RWPE1 (cell line): ENCODE measurements around the gene FMO5.
"Not testable (repeated sequence)": the region's sequence is repeated elsewhere in the genome, so short reads cannot be mapped to it uniquely, and the experiment has no call there.

Experiments used
- CTCF ChIA-PET: fragments of 350-600 bp; sonication (Branson Sonifier 250); formaldehyde crosslinking; extraction: SDS; loops from one replicate; lab custom pipeline; 2021; lab: Yijun Ruan, JAX
- POLR2A ChIA-PET: fragments of 400-600 bp; formaldehyde crosslinking; extraction: SDS; loops from one replicate; lab custom pipeline; 2020; ENCODE audit warnings: antibody characterized with exemption; ENCODE audit not compliant: low non-redundant PET; lab: Yijun Ruan, JAX
- DNase-seq: peaks from one replicate; pipeline ENCODE4 v3.0.0; 2012; ENCODE audit warnings: low spot score
- H3K27ac ChIP-seq: fragments of 450-650 bp; 2 replicates; pipeline ENCODE4 v1.5.1; 2017
- TF ChIP-seq, protein P1 (sequence below): fragments of 450-650 bp; conservative IDR thresholded peaks from 2 replicates; pipeline ENCODE4 v1.5.1; 2017; ENCODE audit warnings: low read depth, mild to moderate bottlenecking

The FMO5 gene

DNA sequence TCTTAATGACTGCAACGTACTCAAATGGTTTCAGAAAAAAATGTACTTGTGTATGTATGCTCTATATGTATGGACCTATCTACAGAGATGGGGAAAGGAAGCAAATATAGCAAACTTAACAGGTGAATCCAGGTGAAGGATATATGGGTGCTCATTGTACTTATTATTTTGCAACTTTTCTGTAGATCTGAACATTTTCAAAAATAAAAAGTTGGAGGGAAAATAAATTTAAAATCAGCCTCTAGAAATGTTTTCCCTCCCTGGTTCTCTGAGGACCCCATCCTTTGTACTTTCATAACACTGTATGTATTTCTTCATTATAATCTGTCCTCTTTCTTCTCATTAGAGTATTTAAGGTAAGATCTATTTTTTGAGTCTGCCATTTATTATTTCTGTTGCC, 17.9 kb downstream of the FMO5 start:
- no peak for DNase-seq
- H3K27ac ChIP-seq = no peak overlapping the region
- TF ChIP-seq, protein P1, sequence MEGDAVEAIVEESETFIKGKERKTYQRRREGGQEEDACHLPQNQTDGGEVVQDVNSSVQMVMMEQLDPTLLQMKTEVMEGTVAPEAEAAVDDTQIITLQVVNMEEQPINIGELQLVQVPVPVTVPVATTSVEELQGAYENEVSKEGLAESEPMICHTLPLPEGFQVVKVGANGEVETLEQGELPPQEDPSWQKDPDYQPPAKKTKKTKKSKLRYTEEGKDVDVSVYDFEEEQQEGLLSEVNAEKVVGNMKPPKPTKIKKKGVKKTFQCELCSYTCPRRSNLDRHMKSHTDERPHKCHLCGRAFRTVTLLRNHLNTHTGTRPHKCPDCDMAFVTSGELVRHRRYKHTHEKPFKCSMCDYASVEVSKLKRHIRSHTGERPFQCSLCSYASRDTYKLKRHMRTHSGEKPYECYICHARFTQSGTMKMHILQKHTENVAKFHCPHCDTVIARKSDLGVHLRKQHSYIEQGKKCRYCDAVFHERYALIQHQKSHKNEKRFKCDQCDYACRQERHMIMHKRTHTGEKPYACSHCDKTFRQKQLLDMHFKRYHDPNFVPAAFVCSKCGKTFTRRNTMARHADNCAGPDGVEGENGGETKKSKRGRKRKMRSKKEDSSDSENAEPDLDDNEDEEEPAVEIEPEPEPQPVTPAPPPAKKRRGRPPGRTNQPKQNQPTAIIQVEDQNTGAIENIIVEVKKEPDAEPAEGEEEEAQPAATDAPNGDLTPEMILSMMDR = no peak
- POLR2A ChIA-PET = no interaction called here
- CTCF ChIA-PET = no interaction called here

DNA sequence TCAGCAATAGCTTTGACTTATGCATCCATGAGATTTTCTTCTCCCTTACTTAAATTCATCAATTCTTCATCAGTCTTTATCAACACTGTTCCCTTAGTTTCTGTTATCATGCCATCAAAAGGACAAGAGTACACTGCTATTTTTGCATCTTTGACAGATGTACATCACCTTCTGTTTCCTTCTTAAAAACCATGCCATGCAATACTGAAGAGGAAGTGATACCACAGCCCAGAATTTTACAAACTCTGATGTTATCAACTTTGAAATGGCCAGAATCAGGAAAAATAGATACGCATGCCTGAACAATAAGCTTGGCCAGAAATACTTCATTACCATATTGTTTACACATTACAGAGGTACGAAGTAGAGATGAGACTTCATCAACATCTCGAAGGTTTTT, 21.1 kb downstream of the FMO5 start:
- ChIA-PET POLR2A (no interaction called here), CTCF (no interaction called here)
- TF ChIP-seq, protein P1 = no peak
- no peak for DNase-seq
- H3K27ac ChIP-seq = no peak overlapping the region

DNA sequence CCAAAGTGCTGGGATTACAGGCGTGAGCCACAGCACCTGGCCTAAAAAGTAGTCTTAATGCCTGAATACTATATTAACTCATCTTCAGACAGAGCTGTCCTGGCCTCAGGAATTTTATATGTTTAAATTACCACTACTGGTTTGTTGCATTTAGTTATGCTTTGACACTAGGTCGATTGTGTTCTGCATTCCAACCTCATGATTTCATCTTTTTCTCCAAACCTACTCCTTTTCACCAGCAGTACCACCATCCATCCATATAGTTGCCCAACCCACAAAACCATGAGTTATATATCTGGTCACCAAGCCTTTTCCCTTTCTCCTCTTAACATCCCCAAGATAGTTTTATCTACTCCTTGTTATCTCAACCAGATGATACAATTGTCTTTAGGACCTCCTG, 22.6 kb downstream of the FMO5 start:
- ChIA-PET CTCF (no interaction called here), POLR2A (no interaction called here)
- no peak overlapping the region for H3K27ac ChIP-seq
- TF ChIP-seq, protein P1 = no peak
- DNase-seq = no peak

- ChIA-PET POLR2A (no interaction called here), CTCF (no interaction called here)
- DNase-seq = no peak
- TF ChIP-seq, protein P1 = no peak
- H3K27ac ChIP-seq = no peak overlapping the region
Observed at GRCh38 chr1:147201786-147202185, 23.4 kb downstream of the FMO5 start.

DNA sequence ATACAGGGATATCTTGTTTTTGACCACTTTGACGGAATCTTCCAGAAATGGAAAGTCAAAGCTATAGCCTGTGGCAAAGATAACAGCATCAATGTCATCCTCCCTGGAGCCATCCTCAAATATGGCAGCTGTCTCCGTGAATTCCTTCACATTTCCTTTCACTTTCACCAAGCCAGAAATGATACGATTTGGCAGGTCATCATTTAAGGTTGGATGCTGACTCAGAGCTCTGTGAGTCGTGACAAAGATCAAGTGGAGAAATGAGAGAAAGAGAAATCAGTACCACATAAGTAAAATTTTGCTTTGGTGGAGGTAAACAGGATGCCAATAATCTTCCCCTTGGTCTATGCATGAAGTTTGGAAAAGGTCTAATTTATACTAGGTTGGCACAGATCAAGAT, 23.9 kb downstream of the FMO5 start:
- POLR2A ChIA-PET = no interaction called here

DNA sequence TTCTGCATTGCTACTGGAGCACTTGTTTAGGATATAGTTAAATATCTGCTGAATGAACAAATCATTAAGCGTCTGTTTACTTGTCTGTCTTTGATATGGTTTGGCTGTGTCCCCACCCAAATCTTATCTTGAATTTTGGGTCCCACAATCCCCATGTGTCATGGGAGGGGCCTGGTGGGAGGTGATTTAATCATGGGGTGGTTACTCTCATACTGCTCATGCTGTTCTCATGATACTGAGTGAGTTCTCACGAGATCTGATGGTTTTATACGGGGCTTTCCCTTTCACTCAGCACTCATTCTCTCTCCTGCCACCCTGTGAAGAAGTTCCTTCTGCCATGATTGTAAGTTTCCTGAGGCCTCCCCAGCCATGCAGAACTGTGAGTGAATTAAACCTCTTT, 27.8 kb downstream of the FMO5 start:
- H3K27ac ChIP-seq, DNase-seq, POLR2A ChIA-PET, CTCF ChIA-PET: not testable (repeated sequence)

More for the DNA sequence above, 23.9 kb downstream of the FMO5 start:
- CTCF ChIA-PET = no interaction called here
- TF ChIP-seq, protein P1 = no peak
- H3K27ac ChIP-seq = no peak overlapping the region
- no peak for DNase-seq

GRCh38 chr1:147189514-147189913, 35.6 kb downstream of the FMO5 start:
- no peak overlapping the region for H3K27ac ChIP-seq
- ChIA-PET POLR2A (no interaction called here), CTCF (no interaction called here)
- no peak for DNase-seq
- TF ChIP-seq, protein P1 = no peak
